ENCODE measurements around the gene TRIM38.
"Not testable (repeated sequence)": the region's sequence is repeated elsewhere in the genome, so short reads cannot be mapped to it uniquely, and the experiment has no call there.

TRIM38 gene

DNA sequence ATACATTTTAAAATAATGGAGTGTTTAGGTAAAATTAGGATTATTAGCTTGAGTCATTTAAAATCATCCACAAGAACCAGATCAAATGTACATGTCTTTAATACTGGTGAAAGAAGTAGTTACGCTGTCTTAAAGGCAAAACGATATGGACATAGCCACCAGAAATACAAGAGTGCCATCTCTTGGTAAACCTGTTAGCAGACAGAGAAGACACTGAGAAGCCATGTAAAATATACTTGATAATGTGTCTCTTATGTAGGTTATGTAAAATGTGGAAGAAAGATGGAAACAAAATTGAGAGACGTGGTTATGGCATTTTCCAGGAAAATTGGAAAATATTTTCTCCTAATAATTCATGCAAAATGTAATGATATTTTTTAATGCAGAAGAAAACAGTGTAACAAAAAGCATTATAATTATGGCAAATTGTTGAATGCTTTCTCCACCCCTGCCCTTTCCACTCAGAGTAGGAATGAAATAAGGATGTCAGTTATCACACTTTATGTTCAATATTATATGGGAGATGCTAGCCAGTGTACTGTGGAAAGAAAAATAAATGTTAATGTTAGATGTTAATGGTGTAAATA, 19.9 kb upstream of the TRIM38 start:
- DNase-seq = no peak

GRCh38 chr6:25943887-25944286, 18.7 kb upstream of the TRIM38 start:
- no peak for DNase-seq

- no peak for DNase-seq
Measured at GRCh38 chr6:25944688-25945574, 17.7 kb upstream of the TRIM38 start.

DNA sequence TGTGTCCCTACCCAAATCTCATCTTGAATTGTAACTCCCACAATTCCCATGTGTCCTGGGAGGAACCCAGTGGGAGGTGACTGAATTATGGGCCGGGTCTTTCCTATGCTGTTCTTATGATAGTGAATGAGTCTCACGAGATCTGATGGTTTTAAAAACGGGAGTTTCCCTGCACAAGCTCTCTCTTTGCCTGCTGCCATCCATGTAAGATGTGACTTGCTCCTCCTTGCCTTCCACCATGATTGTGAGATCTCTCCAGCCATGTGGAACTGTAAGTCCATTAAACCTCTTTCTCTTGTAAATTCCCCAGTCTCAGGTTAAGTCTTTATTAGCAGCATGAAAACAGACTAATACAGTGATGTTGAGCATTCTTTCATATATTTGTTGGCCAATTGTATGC, 16.9 kb upstream of the TRIM38 start:
- not testable (repeated sequence) for DNase-seq

DNA sequence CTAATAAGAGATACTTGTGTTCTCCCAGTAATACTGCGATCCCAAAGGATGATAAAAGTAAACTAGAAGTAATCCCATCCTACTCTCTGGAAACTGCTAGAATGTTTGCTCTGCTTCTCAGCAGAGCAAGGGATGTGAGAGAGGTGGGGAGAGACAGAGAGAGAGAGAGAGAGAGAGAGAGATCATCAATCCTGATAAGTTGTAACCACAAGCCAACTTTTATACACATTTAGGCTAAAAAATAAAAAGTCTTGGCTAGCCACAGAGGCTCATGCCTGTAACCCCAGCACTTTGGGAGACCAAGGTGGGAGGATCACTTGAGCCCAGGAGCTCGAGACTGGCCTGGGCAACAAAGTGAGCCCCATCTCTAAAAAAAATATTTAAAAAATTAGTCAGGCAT, 16.0 kb upstream of the TRIM38 start:
- DNase-seq = no peak

DNA sequence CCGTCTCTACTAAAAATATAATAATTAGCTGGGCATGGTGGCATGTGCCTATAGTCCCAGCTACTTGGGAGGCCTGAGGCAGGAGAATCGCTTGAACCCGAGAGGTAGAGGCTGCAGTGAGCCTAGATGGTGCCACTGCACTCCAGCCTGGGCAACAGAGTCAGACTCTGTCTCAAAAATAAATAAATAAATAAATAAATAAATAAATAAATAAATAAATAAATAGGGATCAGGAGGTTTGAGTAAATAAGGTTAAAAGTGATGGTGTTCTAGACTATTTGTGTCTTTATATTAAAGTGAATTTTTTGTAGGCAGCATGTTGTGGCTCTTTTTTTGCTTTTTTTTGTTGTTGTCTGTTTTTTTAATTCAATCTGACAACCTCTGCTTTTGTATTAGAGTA, 15.1 kb upstream of the TRIM38 start:
- DNase-seq = not testable (repeated sequence)

GRCh38 chr6:25949695-25950094, 12.9 kb upstream of the TRIM38 start:
- DNase-seq = no peak

DNA sequence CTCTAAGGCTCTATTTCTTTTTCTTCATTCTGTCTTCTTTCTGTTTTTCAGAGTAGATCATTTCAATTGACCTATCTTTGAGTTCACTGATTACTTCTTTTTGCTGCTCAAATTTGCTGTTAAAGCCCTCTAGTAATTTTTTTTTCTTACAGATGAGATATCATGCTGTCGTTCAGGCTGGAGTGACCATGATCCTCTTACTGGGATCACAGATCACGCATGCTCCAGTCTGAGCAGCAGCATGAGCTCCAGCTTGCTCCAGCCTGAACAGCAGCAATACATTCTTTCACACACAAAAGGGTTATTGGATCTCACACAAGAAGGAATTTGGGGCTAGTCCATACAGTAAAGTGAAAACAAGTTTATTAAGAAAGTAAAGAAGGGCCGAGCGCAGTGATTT, 12.3 kb upstream of the TRIM38 start:
- no peak for DNase-seq

DNA sequence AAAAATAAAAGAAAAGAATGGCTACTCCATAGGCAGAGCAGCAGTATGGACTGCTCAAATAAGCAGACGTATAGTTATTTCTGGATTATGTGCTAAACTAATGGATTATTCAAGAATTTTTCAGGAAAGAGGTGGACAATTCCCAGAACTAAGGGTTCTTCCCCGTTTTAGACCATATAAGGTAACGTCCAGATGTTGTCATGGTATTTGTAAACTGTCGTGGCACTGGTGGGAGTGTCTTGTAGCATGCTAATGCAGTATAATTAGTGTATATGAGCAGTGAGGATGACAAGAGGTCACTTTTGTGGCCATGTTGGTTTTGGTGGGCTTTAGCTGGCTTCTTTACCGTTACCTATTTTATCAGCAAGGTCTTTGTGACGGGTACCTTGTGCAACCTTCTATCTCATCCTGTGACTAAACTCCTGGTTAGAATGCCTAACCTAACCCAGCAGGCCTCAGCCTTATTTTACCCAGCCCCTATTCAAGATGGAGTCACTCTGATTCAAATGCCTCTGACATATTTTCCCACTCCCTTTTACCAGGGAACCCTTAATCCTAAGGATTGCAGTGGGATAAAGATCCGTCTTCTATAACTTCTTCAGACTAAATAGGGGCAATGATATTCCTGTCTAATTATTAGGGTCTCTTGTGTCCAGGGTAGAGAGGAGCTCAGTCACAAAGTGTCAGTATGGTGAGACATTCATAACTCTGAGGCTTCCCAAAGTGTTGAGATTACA, 11.1 kb upstream of the TRIM38 start:
- no peak for DNase-seq

DNA sequence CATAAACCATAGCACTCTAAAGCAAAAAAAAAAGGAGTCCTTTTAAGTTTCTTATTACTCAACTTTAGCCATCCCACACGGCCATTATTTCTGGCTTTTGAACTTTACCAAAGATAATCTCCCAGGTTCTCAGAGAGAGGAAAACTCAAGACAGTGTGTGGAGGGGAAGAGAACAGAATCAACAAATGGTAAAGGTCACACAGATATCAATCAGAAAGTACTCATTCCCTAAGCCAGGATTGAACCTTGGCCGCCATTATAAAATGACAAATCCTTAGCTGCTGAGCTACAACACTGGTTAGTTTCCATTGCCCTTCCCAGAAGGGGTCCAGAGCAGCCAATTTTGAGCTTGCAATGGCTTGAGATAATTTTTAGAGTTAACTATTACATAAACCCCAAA, 10.1 kb upstream of the TRIM38 start:
- no peak for DNase-seq

DNA sequence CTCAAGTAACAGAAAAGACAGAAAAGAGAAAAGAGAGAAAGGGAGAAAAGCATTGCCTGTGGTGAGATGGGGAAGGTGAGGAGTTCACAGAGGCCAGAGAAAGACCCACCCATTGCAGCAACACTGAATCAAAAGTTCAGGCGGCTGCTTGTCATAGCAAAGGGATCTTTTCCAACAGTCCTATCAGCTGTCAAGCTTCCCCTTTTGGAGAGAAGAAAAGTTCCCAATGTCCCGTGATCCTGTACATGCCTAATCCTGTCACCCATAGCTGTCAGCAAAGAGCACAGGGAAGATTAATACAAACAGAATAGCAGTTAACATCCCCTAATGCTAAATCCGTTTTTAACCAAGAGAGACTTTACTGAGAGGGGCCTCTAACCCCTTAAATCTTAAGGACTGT, 8.9 kb upstream of the TRIM38 start:
- no peak for DNase-seq

GRCh38 chr6:25954756-25955155, 7.8 kb upstream of the TRIM38 start:
- no peak for DNase-seq

- no peak for DNase-seq
Measured at GRCh38 chr6:25956226-25956625, 6.4 kb upstream of the TRIM38 start.

DNA sequence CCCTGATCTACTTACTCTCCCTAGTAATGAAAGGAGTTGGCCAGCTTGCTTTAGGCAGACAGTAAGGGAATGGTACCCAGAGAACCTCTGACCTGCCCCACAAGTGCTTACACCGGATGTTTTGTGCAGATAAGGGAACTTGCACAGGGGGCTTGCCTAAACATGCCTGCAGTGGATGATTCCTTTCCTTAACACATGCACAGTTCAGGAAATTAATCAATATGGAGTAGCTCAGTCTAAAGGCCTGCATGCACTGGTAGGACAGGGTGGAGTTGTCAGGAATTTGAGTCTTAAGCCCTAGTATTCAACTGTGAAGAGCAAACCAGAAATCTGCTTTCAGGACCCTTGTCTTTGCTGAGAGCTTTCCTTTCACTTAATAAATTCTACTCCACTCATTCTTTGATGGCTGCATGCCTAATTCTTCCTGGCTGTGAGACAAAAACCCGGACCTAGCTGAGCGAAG, 3.9 kb upstream of the TRIM38 start:
- DNase-seq = no peak

- DNase-seq = no peak
Measured at GRCh38 chr6:25959890-25960536, 2.6 kb upstream of the TRIM38 start.

GRCh38 chr6:25960734-25961133, 1.9 kb upstream of the TRIM38 start:
- DNase-seq = no peak

DNA sequence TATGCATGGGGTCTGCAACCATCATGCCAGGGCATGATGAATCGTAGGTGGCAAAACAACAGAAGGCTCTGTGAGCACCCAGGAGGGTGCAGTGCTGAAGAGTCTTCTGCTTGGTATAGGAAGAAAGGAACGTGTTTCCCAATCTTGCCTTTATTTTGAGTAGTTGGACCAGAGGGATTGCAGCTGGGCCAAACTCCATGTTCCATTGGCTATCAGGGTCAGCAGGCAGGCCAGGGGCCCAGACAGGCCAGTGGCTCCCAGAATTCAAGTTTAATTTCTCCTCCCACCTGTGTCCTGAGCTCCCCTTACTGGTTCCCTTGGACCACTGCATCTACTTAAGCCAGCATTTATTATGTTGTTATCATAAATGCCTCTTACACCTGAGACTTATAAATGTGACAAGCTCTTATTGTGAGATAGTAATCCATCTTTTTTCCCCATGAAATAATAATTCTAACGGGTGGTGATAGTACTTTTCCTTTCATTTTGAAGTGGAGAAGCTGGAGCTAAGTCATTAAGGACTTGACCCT, 918 bp upstream of the TRIM38 start:
- DNase-seq = no peak

- no peak for DNase-seq
Measured at GRCh38 chr6:25963426-25964123, 973 bp downstream of the TRIM38 start.

DNA sequence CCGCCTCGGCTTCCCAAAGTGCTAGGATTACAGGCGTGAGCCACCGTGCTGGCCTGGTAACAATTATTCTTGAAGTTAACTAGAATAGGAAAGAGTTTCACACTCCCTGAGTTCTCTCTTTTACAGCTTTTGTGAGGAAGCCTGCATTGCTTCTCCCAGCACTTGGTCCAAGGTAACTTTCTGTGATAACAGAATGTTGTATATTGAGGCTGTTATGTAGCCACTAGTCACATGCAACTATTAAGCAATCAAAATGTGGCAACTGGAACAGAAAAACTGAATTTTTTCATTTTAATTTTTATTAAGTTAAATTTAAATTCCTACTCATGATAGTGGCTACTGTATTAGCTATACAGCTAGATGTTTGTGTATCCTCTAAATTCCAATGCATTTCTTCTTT, 2.5 kb downstream of the TRIM38 start:
- DNase-seq = no peak

GRCh38 chr6:25966711-25967110, 4.1 kb downstream of the TRIM38 start:
- DNase-seq = no peak

- DNase-seq = no peak
Measured at GRCh38 chr6:25968769-25969168, 6.2 kb downstream of the TRIM38 start.

GRCh38 chr6:25971187-25971821, 8.7 kb downstream of the TRIM38 start:
- DNase-seq = no peak

Measured in activated CD4-positive, CD25-positive, alpha-beta regulatory T cell treated with anti-CD3 and anti-CD28 coated beads, Interleukin-2, amount 50 U/mL, for 72 hours (primary cell).